NT2/D1 (cell line): ENCODE data around the gene HDDC2.

Experiments used
- SUZ12 ChIP-seq: IDR thresholded peaks from 2 replicates; pipeline ENCODE4 v1.6.1; 2011; ENCODE audit not compliant: insufficient read length, insufficient read depth; ENCODE audit errors: extremely low read depth
- YY1 ChIP-seq: IDR thresholded peaks from 2 replicates; pipeline ENCODE4 v1.6.1; 2011; ENCODE audit not compliant: insufficient read length, insufficient read depth

GRCh38 chr6:125232466-125232865 is 69.3 kb downstream of the HDDC2 start:
- TF ChIP-seq YY1 = no peak
- TF ChIP-seq SUZ12 = no peak
